AG04450 (cell line): Measurements from ENCODE around the gene AK8. TPM values are rescaled to one million over a fixed set of nuclear protein-coding genes. Genes with fewer than 3 reads are reported as not detected.

Experiments
- CTCF ChIA-PET: fragments of 300-600, 350-600 bp; formaldehyde crosslinking; extraction: SDS; loops from one replicate; lab custom pipeline; 2022; ENCODE audit warnings: antibody characterized with exemption, inconsistent platforms; lab: Charles Lee
- POLR2A ChIA-PET: fragments of 350-600 bp; formaldehyde crosslinking; extraction: SDS; loops from one replicate; lab custom pipeline; 2021; ENCODE audit warnings: antibody characterized with exemption, inconsistent platforms; lab: Yijun Ruan, JAX
- DNase-seq: peaks from one replicate; pipeline ENCODE4 v3.0.0-alpha.2; 2011; ENCODE audit warnings: low read depth, low spot score
- H3K27ac ChIP-seq: one replicate; pipeline ENCODE4 v1.5.1; 2012; ENCODE audit warnings: low read depth, low read length, control low read depth
- H3K27me3 ChIP-seq: one replicate; pipeline ENCODE4 v1.6.0; 2012; ENCODE audit warnings: low read length; ENCODE audit not compliant: control insufficient read depth, insufficient read depth
- H3K4me3 ChIP-seq: 2 replicates; pipeline ENCODE4 v1.5.1; 2011; ENCODE audit warnings: mild to moderate bottlenecking, low read depth, low read length, control low read depth
- H3K9me3 ChIP-seq: 2 replicates; pipeline ENCODE4 v1.5.1; 2012; ENCODE audit warnings: low read length; ENCODE audit not compliant: control insufficient read depth, insufficient read depth
- polyA plus RNA-seq: library from polyadenylated mRNA; depleted of rRNA; stranded (reverse); fragments of >200 nt; gene quantifications from 2 replicates; pipeline ENCODE4 v1.2.3, GENCODE V29; 2011
- TF ChIP-seq, protein P1 (sequence below): IDR thresholded peaks from 2 replicates; pipeline ENCODE4 v1.5.1; 2011; ENCODE audit warnings: low read depth, low read length, control low read depth, inconsistent platforms

Gene AK8
- polyA plus RNA-seq, 1 experiment, result 0.14 TPM

DNA sequence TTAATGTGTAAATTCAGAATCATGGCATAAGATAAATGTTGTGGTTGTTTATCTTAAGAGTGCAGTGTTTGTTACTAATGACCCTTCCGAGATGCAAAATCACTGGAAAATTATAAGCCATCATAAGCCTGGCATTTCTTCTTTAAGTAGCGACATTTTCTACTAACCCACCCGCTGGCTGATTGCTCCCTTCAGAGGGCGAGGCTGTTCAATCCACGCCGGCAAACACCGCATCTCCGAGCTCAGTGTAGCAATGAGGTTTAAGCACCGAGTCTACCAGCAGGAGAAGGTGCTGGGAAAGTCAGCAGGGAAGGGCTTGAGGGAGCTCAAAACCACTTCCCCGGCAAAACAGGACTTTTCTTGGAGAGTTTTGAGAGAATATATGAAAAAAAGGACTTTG, 52.7 kb downstream of the AK8 start:
- no peak overlapping the region for H3K27ac ChIP-seq
- TF ChIP-seq, protein P1, sequence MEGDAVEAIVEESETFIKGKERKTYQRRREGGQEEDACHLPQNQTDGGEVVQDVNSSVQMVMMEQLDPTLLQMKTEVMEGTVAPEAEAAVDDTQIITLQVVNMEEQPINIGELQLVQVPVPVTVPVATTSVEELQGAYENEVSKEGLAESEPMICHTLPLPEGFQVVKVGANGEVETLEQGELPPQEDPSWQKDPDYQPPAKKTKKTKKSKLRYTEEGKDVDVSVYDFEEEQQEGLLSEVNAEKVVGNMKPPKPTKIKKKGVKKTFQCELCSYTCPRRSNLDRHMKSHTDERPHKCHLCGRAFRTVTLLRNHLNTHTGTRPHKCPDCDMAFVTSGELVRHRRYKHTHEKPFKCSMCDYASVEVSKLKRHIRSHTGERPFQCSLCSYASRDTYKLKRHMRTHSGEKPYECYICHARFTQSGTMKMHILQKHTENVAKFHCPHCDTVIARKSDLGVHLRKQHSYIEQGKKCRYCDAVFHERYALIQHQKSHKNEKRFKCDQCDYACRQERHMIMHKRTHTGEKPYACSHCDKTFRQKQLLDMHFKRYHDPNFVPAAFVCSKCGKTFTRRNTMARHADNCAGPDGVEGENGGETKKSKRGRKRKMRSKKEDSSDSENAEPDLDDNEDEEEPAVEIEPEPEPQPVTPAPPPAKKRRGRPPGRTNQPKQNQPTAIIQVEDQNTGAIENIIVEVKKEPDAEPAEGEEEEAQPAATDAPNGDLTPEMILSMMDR, result no peak
- DNase-seq, result no peak
- CTCF ChIA-PET, result no interaction called here
- peaks cover 35% of the 10 kb centered on the region for H3K27me3 ChIP-seq
- H3K4me3 ChIP-seq, result no peak overlapping the region
- POLR2A ChIA-PET, result no interaction called here
- no peaks in the 10 kb centered on the region for H3K9me3 ChIP-seq

DNA sequence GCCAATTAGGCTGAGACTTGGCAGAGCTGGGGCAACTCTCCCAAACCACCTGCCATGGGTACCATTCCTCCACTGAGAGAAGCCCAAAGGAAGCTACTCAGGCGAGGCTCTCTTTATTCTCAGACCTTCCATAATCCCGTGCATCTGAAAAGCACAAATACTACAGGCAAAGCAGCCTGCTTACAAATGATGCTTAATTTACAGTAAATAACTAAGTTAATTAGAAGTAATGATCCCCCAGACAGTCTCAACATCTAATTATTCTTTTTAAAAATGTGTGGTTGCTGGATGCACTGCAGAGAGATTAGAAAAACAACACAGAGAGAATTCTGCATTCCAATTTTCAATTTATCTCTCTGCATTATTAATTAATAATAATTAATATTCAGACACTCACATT, 53.1 kb downstream of the AK8 start:
- H3K9me3 ChIP-seq, result no peaks in the 10 kb centered on the region
- ChIA-PET CTCF (no interaction called here), POLR2A (no interaction called here)
- H3K4me3 ChIP-seq, result no peak overlapping the region
- TF ChIP-seq, protein P1, result no peak
- H3K27ac ChIP-seq, result no peak overlapping the region
- H3K27me3 ChIP-seq, result peaks cover 38% of the 10 kb centered on the region
- no peak for DNase-seq

DNA sequence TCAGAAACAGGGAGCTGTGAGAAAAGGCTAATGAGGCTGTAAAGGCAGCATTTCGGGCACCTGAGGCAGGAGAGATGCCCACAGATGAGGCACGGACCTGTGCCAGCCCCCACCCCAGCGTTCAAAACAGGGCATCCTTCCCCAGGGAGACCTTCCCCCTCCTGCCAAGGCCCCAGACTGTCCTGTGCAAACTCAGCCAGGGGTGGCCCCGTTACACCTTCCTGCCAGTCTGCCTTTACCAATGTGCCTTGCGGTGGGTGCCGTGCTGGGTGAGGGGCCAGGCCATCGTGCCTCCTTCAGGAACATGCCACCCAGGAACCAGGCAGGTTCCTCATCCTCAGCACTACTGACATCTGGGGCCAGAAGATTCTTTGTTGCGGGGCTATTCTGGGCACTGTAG, 53.9 kb downstream of the AK8 start:
- Histone ChIP-seq H3K9me3 (no peaks in the 10 kb centered on the region), H3K27ac (no peak overlapping the region), H3K27me3 (peaks cover 40% of the 10 kb centered on the region), H3K4me3 (no peak overlapping the region)
- POLR2A ChIA-PET, result no interaction called here
- CTCF ChIA-PET, result no interaction called here
- TF ChIP-seq, protein P1, result no peak
- no peak for DNase-seq

DNA sequence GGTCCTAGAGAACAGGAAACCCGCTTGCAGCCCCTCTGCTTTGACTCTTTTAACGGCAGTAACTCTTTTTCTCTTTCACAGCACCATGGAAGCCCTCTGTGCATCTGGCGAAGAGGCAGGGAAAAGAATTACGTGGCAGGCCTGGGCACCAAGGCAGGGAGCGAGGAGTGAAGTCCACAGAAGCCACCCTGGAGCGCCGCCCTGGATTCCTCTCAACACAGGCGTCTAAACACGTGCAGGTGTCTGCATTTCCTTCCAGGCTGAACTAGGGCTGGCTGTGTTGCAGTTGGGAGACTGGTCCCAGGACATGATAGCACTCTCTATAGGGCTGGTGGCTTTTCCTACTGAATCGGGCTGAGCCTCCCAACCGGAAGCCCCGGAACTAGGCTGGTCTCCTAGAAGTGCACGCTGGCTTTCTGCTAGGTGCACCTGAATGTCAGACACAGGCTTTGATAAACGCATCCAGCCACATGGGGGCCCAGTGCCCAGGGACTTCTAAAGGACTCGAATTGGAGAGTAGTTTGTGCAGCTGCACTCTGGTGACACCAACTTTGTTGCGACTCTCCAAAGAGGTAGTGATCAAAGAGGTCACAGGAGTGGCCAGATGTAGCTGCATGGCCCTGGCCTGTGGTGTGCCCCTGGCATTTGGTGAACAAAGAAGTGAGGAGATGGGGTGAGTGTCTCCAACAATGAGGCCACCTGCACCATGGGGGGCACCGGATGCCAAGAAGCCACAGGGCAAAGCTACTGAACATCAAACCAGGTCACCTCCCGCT, 54.5 kb downstream of the AK8 start:
- Histone ChIP-seq H3K27ac (no peak overlapping the region), H3K9me3 (no peaks in the 10 kb centered on the region), H3K4me3 (no peak overlapping the region), H3K27me3 (peaks cover 39% of the 10 kb centered on the region)
- TF ChIP-seq, protein P1, result no peak
- DNase-seq, result no peak
- POLR2A ChIA-PET, result no interaction called here
- CTCF ChIA-PET, result no interaction called here

DNA sequence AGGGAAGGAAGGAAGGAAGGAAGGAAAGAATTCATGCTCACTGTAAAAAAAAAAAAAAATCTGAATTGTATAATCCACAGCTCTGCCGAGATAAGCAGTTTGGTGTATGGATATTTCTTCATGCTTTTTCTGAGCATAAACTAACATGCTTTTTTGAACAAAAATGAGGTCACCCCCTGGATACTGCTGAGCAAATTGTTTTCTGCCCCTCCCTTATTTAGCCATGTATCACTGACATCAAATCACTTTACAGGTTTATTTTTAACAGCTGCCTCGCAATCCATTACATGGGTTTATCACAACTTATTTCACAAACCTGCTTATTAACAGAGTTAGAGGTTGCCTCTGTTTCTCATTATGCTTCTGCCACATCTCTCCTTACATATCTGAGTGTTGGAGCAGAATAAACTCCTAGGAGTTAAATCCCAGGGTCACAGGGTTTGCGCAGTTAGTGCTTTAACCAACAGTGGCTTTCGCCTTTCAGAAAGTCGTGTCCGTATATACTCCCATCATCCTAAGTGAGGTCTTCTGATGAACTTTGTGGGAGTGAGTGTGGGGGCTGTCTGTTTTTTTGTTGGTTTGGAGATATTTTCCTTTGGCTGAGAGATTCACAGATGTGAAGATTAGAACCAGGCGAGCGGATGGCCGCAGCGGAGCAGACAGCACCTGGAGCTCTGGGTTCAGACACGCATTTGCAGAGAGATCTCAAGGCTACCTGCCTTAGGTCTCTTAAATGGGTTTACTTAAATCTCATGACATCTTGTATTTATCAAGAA, 57.7 kb downstream of the AK8 start:
- Histone ChIP-seq H3K27me3 (peaks cover 31% of the 10 kb centered on the region), H3K4me3 (no peak overlapping the region), H3K9me3 (no peaks in the 10 kb centered on the region), H3K27ac (no peak overlapping the region)
- POLR2A ChIA-PET, result no interaction called here
- CTCF ChIA-PET, result interaction anchor here (0.7 to 0.8 kb wide), 2 partner anchors 21 to 128 kb away, joined by 3 to 5 read pairs; no protein-coding TSS in a partner anchor
- no peak for DNase-seq
- TF ChIP-seq, protein P1, result no peak
